ENCODE data around the gene CHD2. TPM values are rescaled to one million over a fixed set of nuclear protein-coding genes. Genes with fewer than 3 reads are reported as not detected.

CHD2 gene
- total and polyA plus RNA-seq, 10 of the 15 experiments (the other 5 are each of a cell fraction or from before 2014, with no cell fraction given): 38.1 to 94.7 (median 63.3) TPM

GRCh38 chr15:93065641-93066045 is 165.5 kb downstream of the CHD2 start:
- BruUV-seq (replicated peaks): no TSS peak
- no peak overlapping the region for H2AFZ ChIP-seq (ENCODE audit: control insufficient read depth, low read depth, low read length)
- H3K9ac ChIP-seq (ENCODE audit: control insufficient read depth, insufficient read depth, low read length): no peak overlapping the region
- RAD21 ChIA-PET (ENCODE audit: unreplicated experiment): no interaction called here
- in situ Hi-C loops (cut with MboI) (no loop called here), intact Hi-C loops (cut with micrococcal nuclease; ENCODE audit: unreplicated experiment) (no loop called here)
- H3K9me3 ChIP-seq (replicated peaks; ENCODE audit: control insufficient read depth, insufficient read depth, low read length): no peaks in the 10 kb centered on the region
- POLR2A ChIA-PET: no interaction called here
- H3K27ac ChIP-seq (ENCODE audit: control insufficient read depth, insufficient read depth): no peak overlapping the region
- H3K27me3 ChIP-seq (replicated peaks in 1 of 2; ENCODE audit: control insufficient read depth in 2 of 2, insufficient read depth in 2 of 2, low read length in 1 of 2): peaks cover 0 to 3% of the 10 kb centered on the region in 2 experiments; a peak in 2 of 4 replicates
- no peaks in the 10 kb centered on the region for H3K4me1 ChIP-seq (ENCODE audit: control insufficient read depth, insufficient read depth, low read length)
- no peaks in the 10 kb centered on the region for H4K20me1 ChIP-seq (ENCODE audit: control insufficient read depth, insufficient read depth)
- no peaks in the 10 kb centered on the region for H3K36me3 ChIP-seq (ENCODE audit: control insufficient read depth in 2 of 2, insufficient read depth in 2 of 2, low read length in 1 of 2)
- ATAC-seq (no peak), DNase-seq (ENCODE audit: low read depth, low spot score) (no peak), FAIRE-seq (no peak)
- SMC1A ChIA-PET (ENCODE audit: uncharacterized antibody, unreplicated experiment): no interaction called here
- TF ChIP-seq TCF3 (IDR thresholded peaks at IDR 0.05; ENCODE audit: borderline replicate concordance, insufficient read depth, low read depth, low read length) (no peak), FOS (IDR thresholded peaks at IDR 0.05; ENCODE audit: borderline replicate concordance, extremely low read depth, insufficient read length) (no peak), ZZZ3 (IDR thresholded peaks at IDR 0.05; ENCODE audit: control insufficient read depth, insufficient read length, low read depth) (no peak), CHD1 (IDR thresholded peaks at IDR 0.05; ENCODE audit: low read depth, low read length) (no peak), POLR2AphosphoS5 (IDR thresholded peaks at IDR 0.05; ENCODE audit: low read length) (no peak), ZNF687 (IDR thresholded peaks at IDR 0.05) (no peak), ZNF384 (IDR thresholded peaks at IDR 0.05; ENCODE audit: borderline replicate concordance, low read depth, low read length) (no peak), MEF2B (IDR thresholded peaks at IDR 0.05; ENCODE audit: partially characterized antibody, poor library complexity, severe bottlenecking) (no peak), ETV6 (conservative IDR thresholded peaks at IDR 0.05 in 1 of 2, IDR thresholded peaks at IDR 0.05 in 1 of 2; ENCODE audit: borderline replicate concordance in 1 of 2, low read depth in 1 of 2) (no peak), SIN3A (IDR thresholded peaks at IDR 0.05; ENCODE audit: low read depth, low read length) (no peak), CHD2 (IDR thresholded peaks at IDR 0.05; ENCODE audit: borderline replicate concordance, low read depth, low read length) (no peak), RCOR1 (conservative IDR thresholded peaks at IDR 0.05; ENCODE audit: low read depth, low read length) (no peak), KDM1A (IDR thresholded peaks at IDR 0.05; ENCODE audit: borderline replicate concordance) (no peak), JUND (IDR thresholded peaks at IDR 0.05; ENCODE audit: low read depth, low read length) (no peak)
- TF ChIP-seq, protein P1, sequence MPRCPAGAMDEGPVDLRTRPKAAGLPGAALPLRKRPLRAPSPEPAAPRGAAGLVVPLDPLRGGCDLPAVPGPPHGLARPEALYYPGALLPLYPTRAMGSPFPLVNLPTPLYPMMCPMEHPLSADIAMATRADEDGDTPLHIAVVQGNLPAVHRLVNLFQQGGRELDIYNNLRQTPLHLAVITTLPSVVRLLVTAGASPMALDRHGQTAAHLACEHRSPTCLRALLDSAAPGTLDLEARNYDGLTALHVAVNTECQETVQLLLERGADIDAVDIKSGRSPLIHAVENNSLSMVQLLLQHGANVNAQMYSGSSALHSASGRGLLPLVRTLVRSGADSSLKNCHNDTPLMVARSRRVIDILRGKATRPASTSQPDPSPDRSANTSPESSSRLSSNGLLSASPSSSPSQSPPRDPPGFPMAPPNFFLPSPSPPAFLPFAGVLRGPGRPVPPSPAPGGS (IDR thresholded peaks at IDR 0.05; ENCODE audit: borderline replicate concordance, insufficient read depth, low read depth, low read length, poor library complexity, severe bottlenecking): no peak
- CTCF ChIA-PET: no interaction called here
- no peak overlapping the region for H3K4me3 ChIP-seq
- 57% methylated on average over 21 of the region's 23 CpGs for WGBS (ENCODE audit: insufficient coverage, insufficient replicate concordance, low lambda C conversion rate, missing lambda C conversion rate)
- no peak overlapping the region for H3K4me2 ChIP-seq (ENCODE audit: control insufficient read depth, insufficient read depth)
- no peaks in the 10 kb centered on the region for H3K79me2 ChIP-seq (ENCODE audit: control insufficient read depth, insufficient read depth, low read length)

Data from GM12878 (cell line).